Forelimb muscle (tissue), 1 donor: Measurements from ENCODE around the gene PPT2. TPM values are rescaled to one million over a fixed set of nuclear protein-coding genes. Genes with fewer than 3 reads are reported as not detected.
"Not testable (repeated sequence)": the region's sequence is repeated elsewhere in the genome, so short reads cannot be mapped to it uniquely, and the experiment has no call there.

ENCODE experiments used
- DNase-seq: peaks from one replicate; pipeline ENCODE4 v3.0.0-alpha.2; 2013; ENCODE audit warnings: low read depth
- polyA plus RNA-seq: library from polyadenylated mRNA; unstranded; fragments of 120-200 nt; gene quantifications from one replicate; pipeline ENCODE4 v1.2.1, GENCODE V29; 2013; ENCODE audit not compliant: insufficient read length

PPT2 gene
- polyA plus RNA-seq, 1 donor: 34.6 TPM

DNA sequence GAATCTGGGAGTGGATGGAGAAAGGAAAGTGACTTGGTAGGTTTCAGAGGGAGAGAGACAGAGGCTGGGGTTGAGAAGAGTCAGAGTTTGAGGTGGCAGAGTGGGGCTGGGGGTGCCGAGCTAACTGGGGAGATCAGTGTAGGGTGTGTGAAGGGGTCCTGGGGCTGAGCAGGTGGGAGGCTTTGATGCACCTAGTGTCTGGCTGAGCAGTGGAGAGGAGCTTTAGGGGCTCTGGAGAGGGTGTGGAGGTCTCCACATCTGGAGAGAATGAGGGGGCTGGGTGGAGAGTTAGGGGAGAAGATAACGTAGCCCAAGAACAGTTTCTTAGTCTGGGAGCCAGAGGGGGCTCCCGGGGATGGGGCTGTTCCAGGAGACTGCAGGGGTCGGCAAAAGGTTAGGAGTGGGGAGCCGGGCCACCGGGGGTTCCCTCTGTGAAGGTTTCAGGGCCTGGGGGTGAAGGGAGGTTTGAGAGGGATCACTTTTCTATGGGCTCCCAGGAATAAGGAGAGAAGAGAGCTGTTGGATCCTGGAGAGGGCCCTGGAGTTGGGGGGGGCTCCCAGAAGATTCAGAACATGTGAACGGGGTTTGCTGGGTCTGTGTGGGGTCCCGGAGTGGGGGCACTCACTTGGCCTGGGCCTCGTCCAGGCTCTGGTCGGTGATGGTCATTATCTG, 35.3 kb downstream of the PPT2 start:
- no peak for DNase-seq

- DNase-seq: no peak
These were observed 35.8 kb downstream of the PPT2 start for GRCh38 chr6:32189742-32190053.

- peak; percentile 87 for DNase-seq
These were observed 36.3 kb downstream of the PPT2 start, which contains the start of gene PBX2 for GRCh38 chr6:32190054-32190851. Gene PBX2 (minus strand): TSS chr6:32190202. CDS start chr6:32189915, 287 bp downstream.

DNA sequence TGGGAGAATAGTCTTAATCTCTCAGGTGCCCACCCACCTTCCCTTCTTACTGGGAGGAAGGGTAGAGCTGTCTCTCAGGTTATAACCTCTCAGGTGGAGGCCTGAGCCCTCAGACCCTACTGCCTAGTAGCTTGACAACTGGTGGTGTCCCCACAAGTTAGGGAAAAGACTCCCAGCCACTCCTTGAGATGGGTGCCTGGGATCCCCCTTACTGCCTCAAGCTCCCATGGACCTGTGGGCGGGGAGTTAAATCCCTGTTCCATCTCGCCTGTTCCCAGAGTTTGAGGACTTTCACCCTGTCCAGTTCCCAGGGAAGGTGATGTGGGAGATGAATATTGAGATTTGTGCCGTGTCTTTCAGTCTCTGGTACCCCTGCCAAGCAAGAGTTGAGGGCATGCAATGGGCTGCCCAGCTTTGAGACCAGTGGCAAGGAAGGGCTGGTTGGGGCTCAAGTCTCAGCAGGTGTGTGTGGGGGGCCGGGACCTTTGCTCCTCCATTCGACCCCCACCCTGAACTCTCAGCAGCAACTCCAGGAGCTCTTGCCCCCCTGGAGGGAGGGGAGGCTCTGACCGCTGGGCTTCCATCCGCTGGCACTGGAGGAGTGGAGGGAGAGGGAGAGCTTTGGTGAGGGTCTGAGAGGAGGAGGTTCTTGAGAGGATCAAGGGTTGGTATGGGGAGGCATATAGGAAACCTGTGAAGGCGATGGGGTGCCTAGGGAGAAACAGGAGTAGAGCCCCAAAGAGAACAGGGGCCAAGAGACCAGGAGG, 37.2 kb downstream of the PPT2 start:
- DNase-seq: no peak

GRCh38 chr6:32191696-32192607, 38.0 kb downstream of the PPT2 start:
- DNase-seq: no peak

- DNase-seq: no peak
These were observed 38.7 kb downstream of the PPT2 start, which contains the start of gene GPSM3 for GRCh38 chr6:32192608-32193039. Gene GPSM3 (minus strand): TSS chr6:32192643. CDS start chr6:32192513, 130 bp downstream.

- not testable (repeated sequence) for DNase-seq
These were observed 39.2 kb downstream of the PPT2 start for GRCh38 chr6:32193096-32193495.

GRCh38 chr6:32194388-32194787, 40.4 kb downstream of the PPT2 start:
- DNase-seq: no peak

GRCh38 chr6:32194825-32195651, 41.1 kb downstream of the PPT2 start:
- DNase-seq: no peak

GRCh38 chr6:32195652-32195901, 41.6 kb downstream of the PPT2 start:
- peak; percentile 98 for DNase-seq

DNA sequence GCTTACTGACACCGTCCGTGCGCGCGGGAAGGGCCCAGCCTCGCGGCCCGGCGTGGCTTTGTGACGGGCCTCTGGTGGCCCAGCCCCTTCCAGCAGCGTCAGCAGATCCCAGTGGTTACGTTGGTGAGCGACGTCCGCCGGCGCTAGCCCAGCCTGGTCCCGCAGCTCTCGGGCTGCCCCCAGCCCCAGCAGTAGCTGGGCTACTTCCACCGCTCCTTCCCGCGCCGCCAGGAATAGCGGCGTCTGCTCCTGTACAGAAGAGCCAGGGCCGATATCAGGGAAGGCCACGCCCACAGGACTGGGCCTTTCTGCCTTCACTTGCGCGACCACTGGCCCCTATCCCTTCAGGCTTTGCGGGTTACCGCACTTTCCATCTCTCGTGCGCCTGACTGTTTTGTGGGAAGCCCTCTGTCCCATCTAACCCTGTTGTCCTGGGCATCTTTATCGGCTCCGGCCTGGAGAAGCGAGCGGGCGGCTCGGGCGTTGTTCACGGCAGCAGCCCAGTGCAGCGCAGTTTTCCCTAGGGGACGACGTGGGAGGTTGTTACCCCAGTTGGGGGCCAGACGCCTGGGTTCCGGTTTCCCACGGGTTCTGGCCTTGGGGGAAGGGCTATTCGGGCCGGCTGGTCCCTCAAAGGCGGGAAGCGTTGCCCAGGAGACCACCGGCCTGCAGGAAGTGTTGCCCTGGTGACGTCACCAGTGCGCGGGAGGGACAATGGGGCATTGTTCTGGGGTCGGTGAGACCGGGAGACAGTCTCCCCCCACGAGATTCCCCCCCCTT, 42.2 kb downstream of the PPT2 start:
- no peak for DNase-seq

DNA sequence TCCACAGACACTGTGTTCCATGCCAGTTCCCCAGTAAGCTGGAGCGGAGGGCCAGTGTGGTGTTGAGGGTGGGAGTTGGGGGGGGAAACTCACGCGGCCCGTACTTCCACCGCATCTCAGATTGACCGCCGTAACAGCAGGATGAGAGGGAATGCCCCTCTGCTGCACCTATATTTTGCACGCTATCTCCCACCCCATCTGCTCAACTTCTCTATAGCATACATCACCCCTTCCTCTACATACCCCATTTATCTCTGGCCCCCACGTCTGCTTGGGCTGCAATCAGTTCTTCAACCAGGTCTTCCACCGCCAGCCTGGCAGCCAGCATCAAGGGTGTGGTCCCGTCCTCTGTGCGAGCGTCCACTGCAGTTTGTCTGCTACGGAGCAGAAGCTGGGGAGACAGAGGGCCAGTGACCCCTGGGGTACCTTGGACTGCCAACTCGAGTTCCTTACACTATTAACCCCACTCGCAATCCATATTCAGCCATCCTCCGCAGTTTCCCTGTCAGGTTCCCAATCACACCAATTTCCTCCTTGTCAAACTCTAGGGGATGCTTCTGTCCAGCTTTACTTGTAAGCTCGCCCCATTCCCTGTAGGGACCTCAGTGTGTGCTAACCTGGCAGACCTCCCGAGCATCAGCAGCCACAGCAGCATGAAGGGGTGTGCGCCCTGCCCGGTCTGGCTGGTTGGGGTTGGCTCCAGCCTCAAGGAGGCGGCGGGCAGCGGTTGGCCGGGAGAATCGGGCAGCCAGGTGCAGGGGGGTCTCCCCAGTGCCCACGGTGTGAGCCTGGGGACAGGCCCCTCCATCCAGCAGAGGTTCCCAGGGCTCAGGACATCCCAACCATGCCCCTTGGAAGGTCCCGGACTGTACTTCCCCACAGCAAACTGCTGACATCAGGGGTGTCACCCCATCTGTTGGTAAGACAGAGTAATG, 43.0 kb downstream of the PPT2 start:
- no peak for DNase-seq

DNA sequence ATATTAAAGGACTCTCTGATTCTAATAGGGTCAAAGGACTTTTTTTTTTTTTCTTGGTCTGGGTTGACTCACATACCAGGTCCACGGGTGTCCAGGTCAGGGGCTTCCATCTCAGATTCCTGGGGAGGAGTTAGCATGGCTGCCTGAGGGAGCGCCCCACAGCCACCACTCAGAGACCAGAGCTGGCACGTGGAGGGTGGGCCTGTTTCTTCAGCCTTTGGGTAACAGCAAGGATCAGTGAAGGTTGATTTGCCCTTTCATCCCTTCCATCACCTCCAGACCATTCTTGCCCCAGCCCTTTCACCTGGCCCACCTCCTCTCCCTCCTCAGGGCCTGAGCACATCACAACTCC, 44.4 kb downstream of the PPT2 start:
- DNase-seq: no peak

DNA sequence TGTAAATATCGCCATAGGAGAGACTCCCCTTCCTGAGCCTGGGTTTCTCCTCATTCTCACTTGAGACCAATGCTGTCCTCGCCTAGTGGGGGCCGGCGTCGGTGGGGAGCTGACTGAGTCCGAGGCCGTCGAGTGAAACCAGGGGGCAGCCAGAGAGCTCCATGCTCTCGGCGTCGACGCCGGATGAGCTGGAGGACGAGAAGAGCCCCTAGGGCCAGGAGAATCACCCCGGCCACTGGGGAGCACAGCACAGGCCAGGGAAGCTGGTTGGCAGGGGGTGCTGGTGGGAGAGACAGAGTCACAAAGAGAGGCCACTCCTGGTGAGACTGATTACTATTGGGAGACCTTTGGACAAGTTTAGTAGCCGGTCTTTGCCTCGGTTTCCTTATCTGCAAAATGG, 44.9 kb downstream of the PPT2 start:
- no peak for DNase-seq

GRCh38 chr6:32200711-32201475, 47.0 kb downstream of the PPT2 start:
- no peak for DNase-seq

DNA sequence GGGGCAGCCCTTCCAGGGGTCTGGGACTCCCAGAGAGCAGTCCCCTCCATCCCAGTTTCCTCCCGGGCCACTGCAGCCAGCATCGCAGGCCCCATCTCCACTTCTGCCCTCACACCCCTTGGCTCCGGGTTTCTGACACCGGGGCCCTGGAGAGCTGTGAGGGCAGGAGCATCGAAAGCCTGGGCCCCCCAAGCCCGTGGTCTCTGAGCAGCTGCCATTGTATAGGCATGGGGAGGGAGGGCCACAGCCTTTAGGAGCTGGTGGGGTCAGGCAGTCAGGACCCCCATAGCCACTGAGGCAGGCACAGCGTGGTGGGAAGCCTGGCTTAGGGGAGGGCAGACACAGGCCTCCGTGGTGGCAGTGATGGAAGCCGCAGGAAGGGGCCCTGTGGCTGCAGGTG, 48.2 kb downstream of the PPT2 start:
- no peak for DNase-seq

GRCh38 chr6:32203426-32204267, 49.7 kb downstream of the PPT2 start:
- no peak for DNase-seq
